CD4-positive, alpha-beta T cell treated with Interleukin-4 for 1 hour (primary cell): Measurements from ENCODE around the gene HIP1.

Source experiments
- DNase-seq, 2 donors: peaks; one replicate each; pipeline ENCODE4 v3.0.0-alpha.2; 2020 to 2022

The HIP1 gene

GRCh38 chr7:75667938-75668337 is 70.8 kb downstream of the HIP1 start:
- DNase-seq = no peak

- no peak for DNase-seq
Measured at GRCh38 chr7:75663302-75663907, 75.3 kb downstream of the HIP1 start.

- DNase-seq = peak in 1 of 2 donors; percentile 46
Measured at GRCh38 chr7:75662579-75663301, 76.0 kb downstream of the HIP1 start.

GRCh38 chr7:75660566-75661215 is 78.0 kb downstream of the HIP1 start:
- no peak for DNase-seq

- no peak for DNase-seq
Measured at GRCh38 chr7:75658802-75659201, 79.9 kb downstream of the HIP1 start.

GRCh38 chr7:75658369-75658768 is 80.4 kb downstream of the HIP1 start:
- no peak for DNase-seq

- no peak for DNase-seq
Measured at GRCh38 chr7:75657866-75658265, 80.9 kb downstream of the HIP1 start.

- DNase-seq = no peak
Measured at GRCh38 chr7:75656740-75657139, 82.0 kb downstream of the HIP1 start.

GRCh38 chr7:75655536-75655935 is 83.2 kb downstream of the HIP1 start:
- no peak for DNase-seq

- no peak for DNase-seq
Measured at GRCh38 chr7:75654855-75655254, 83.9 kb downstream of the HIP1 start.

GRCh38 chr7:75653651-75654050 is 85.1 kb downstream of the HIP1 start:
- DNase-seq = no peak

- DNase-seq = no peak
Measured at GRCh38 chr7:75652788-75653187, 86.0 kb downstream of the HIP1 start.

GRCh38 chr7:75650681-75651080 is 88.1 kb downstream of the HIP1 start:
- DNase-seq = no peak

GRCh38 chr7:75650062-75650461 is 88.7 kb downstream of the HIP1 start:
- no peak for DNase-seq

GRCh38 chr7:75649462-75649861 is 89.3 kb downstream of the HIP1 start:
- no peak for DNase-seq

GRCh38 chr7:75647709-75648438 is 90.9 kb downstream of the HIP1 start:
- no peak for DNase-seq

- DNase-seq = no peak
Measured at GRCh38 chr7:75646571-75647102, 92.1 kb downstream of the HIP1 start.

GRCh38 chr7:75645570-75645969 is 93.2 kb downstream of the HIP1 start:
- no peak for DNase-seq

- no peak for DNase-seq
Measured at GRCh38 chr7:75644589-75644988, 94.2 kb downstream of the HIP1 start.

- DNase-seq = peak; percentile 80 to 81
Measured at GRCh38 chr7:75642810-75643486, 95.8 kb downstream of the HIP1 start.

GRCh38 chr7:75640201-75640600 is 98.5 kb downstream of the HIP1 start:
- no peak for DNase-seq

GRCh38 chr7:75639886-75640190 is 98.9 kb downstream of the HIP1 start:
- DNase-seq = no peak
